ENCODE measurements around the gene TMEM179. TPM values are rescaled to one million over a fixed set of nuclear protein-coding genes. Genes with fewer than 3 reads are reported as not detected.

Gene TMEM179
- polyA plus RNA-seq, 1 donor from 2014 or later, result 20.3 TPM

DNA sequence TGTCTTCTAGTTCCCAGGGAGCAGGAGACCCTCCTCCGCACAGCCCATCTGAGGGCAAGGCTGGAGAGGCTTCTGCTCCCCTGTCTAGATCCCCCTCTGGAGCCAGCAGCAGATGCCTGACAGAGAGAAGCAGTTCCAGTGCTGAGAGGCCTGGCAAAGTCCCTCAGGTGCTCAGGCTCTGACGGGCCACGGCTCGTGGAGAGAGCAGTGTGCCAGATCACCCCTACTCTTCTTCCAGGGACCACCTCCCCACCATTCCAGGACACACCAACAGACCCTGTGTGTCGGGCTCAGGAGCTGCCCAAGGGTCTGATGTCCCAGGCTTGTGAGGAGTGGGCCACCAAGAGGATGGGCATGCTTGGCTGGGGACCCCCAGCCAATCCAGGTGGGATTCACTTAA is 47.5 kb downstream of the TMEM179 start:
- no peak overlapping the region for H3K4me3 ChIP-seq (ENCODE audit: low read length)
- H4K20me1 ChIP-seq (ENCODE audit: insufficient read depth), result no peaks in the 10 kb centered on the region
- no peak for TF ChIP-seq EP300 (conservative IDR thresholded peaks at IDR 0.05; ENCODE audit: poor library complexity, severe bottlenecking)
- no peak for TF ChIP-seq POLR2AphosphoS5 (IDR thresholded peaks at IDR 0.05)
- TF ChIP-seq, protein P1, sequence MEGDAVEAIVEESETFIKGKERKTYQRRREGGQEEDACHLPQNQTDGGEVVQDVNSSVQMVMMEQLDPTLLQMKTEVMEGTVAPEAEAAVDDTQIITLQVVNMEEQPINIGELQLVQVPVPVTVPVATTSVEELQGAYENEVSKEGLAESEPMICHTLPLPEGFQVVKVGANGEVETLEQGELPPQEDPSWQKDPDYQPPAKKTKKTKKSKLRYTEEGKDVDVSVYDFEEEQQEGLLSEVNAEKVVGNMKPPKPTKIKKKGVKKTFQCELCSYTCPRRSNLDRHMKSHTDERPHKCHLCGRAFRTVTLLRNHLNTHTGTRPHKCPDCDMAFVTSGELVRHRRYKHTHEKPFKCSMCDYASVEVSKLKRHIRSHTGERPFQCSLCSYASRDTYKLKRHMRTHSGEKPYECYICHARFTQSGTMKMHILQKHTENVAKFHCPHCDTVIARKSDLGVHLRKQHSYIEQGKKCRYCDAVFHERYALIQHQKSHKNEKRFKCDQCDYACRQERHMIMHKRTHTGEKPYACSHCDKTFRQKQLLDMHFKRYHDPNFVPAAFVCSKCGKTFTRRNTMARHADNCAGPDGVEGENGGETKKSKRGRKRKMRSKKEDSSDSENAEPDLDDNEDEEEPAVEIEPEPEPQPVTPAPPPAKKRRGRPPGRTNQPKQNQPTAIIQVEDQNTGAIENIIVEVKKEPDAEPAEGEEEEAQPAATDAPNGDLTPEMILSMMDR (IDR thresholded peaks at IDR 0.05; ENCODE audit: poor library complexity, severe bottlenecking), result no peak
- TF ChIP-seq, protein P2, sequence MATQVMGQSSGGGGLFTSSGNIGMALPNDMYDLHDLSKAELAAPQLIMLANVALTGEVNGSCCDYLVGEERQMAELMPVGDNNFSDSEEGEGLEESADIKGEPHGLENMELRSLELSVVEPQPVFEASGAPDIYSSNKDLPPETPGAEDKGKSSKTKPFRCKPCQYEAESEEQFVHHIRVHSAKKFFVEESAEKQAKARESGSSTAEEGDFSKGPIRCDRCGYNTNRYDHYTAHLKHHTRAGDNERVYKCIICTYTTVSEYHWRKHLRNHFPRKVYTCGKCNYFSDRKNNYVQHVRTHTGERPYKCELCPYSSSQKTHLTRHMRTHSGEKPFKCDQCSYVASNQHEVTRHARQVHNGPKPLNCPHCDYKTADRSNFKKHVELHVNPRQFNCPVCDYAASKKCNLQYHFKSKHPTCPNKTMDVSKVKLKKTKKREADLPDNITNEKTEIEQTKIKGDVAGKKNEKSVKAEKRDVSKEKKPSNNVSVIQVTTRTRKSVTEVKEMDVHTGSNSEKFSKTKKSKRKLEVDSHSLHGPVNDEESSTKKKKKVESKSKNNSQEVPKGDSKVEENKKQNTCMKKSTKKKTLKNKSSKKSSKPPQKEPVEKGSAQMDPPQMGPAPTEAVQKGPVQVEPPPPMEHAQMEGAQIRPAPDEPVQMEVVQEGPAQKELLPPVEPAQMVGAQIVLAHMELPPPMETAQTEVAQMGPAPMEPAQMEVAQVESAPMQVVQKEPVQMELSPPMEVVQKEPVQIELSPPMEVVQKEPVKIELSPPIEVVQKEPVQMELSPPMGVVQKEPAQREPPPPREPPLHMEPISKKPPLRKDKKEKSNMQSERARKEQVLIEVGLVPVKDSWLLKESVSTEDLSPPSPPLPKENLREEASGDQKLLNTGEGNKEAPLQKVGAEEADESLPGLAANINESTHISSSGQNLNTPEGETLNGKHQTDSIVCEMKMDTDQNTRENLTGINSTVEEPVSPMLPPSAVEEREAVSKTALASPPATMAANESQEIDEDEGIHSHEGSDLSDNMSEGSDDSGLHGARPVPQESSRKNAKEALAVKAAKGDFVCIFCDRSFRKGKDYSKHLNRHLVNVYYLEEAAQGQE (IDR thresholded peaks at IDR 0.05; ENCODE audit: borderline replicate concordance), result no peak
- no peak for TF ChIP-seq MXI1 (conservative IDR thresholded peaks at IDR 0.05; ENCODE audit: poor library complexity, severe bottlenecking)
- no peak overlapping the region for H2AFZ ChIP-seq (ENCODE audit: low read depth, low read length)
- H3K36me3 ChIP-seq (ENCODE audit: insufficient read depth, low read length), result no peaks in the 10 kb centered on the region
- H3F3A ChIP-seq (ENCODE audit: insufficient read depth, low read length, poor library complexity, severe bottlenecking), result no peaks in the 10 kb centered on the region
- H3K27ac ChIP-seq (ENCODE audit: low read length), result no peak overlapping the region
- H3K9me3 ChIP-seq (ENCODE audit: low read length), result no peaks in the 10 kb centered on the region
- H3K9me2 ChIP-seq (ENCODE audit: insufficient read depth, low read length), result no peaks in the 10 kb centered on the region
- no peaks in the 10 kb centered on the region for H3K79me2 ChIP-seq (replicated peaks; ENCODE audit: insufficient read depth, low read length)
- H3K9ac ChIP-seq (ENCODE audit: low read length), result no peak overlapping the region
- no peak overlapping the region for H3K4me2 ChIP-seq (ENCODE audit: low read length)
- no peaks in the 10 kb centered on the region for H3K27me3 ChIP-seq (ENCODE audit: insufficient read depth, low read depth, low read length)

DNA sequence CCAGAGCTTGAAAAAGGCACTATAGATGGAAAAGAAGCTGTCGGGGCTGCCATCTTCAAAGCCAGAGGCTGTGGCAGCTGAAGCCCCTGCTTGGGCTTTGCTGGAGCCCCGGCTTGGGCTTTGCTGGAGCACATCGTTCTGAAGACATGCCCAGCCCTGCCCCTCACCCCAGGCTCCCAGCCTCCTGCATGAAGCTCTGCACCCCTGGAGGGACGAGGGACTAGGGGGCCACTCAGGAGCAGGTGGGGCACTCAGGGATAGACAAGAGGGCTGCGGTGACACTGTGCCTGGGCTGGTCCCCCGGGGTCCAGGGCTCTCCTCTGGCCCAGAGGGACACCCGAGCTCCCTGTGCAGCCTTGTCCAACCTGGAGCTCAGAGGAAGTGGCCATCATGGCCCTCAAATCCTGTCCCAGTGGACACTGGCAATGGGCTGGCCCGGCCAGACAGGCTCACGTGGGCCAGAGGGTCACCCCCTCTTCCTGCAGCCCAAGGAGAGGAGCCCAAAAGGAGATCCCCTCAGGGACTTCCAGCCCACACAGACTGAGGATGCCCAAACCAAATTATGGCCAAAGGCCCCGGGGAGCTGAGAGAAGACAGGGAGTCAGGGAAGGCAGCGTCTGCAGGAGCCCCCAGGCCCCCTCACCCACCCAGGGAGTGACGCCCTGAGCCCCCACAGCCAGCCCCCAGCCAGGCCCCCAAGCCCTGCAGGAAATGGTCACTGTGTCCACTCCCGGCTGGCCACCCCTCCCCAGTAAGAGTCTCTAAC is 48.1 kb downstream of the TMEM179 start:
- Histone ChIP-seq H3K36me3 (ENCODE audit: insufficient read depth, low read length) (no peaks in the 10 kb centered on the region), H3K27me3 (ENCODE audit: insufficient read depth, low read depth, low read length) (no peaks in the 10 kb centered on the region), H4K20me1 (ENCODE audit: insufficient read depth) (no peaks in the 10 kb centered on the region), H3K27ac (ENCODE audit: low read length) (no peak overlapping the region), H3K9me2 (ENCODE audit: insufficient read depth, low read length) (no peaks in the 10 kb centered on the region), H3F3A (ENCODE audit: insufficient read depth, low read length, poor library complexity, severe bottlenecking) (no peaks in the 10 kb centered on the region), H3K9me3 (ENCODE audit: low read length) (no peaks in the 10 kb centered on the region), H3K79me2 (replicated peaks; ENCODE audit: insufficient read depth, low read length) (no peaks in the 10 kb centered on the region), H3K4me2 (ENCODE audit: low read length) (no peak overlapping the region), H2AFZ (ENCODE audit: low read depth, low read length) (no peak overlapping the region), H3K4me3 (ENCODE audit: low read length) (no peak overlapping the region), H3K9ac (ENCODE audit: low read length) (no peak overlapping the region)
- TF ChIP-seq, protein P1 (IDR thresholded peaks at IDR 0.05; ENCODE audit: poor library complexity, severe bottlenecking), result no peak
- TF ChIP-seq RAD21 (conservative IDR thresholded peaks at IDR 0.05) (no peak), EP300 (conservative IDR thresholded peaks at IDR 0.05; ENCODE audit: poor library complexity, severe bottlenecking) (no peak), EZH2 (IDR thresholded peaks at IDR 0.05; ENCODE audit: borderline replicate concordance, insufficient read depth, low read length, poor library complexity, severe bottlenecking) (no peak), MXI1 (conservative IDR thresholded peaks at IDR 0.05; ENCODE audit: poor library complexity, severe bottlenecking) (no peak), SMC3 (conservative IDR thresholded peaks at IDR 0.05; ENCODE audit: poor library complexity) (no peak), TAF1 (IDR thresholded peaks at IDR 0.05; ENCODE audit: low read depth) (no peak), POLR2AphosphoS5 (IDR thresholded peaks at IDR 0.05) (no peak)
- TF ChIP-seq, protein P2 (IDR thresholded peaks at IDR 0.05; ENCODE audit: borderline replicate concordance), result no peak

Measured in neural cell (in vitro differentiated cells).